Measurements from ENCODE around the gene SREBF2. TPM values are rescaled to one million over a fixed set of nuclear protein-coding genes. Genes with fewer than 3 reads are reported as not detected.

The SREBF2 gene
- total and polyA plus RNA-seq, 9 of the 15 experiments (the other 6 are each of a cell fraction or from before 2014, with no cell fraction given) = 1.1 to 84.2 (median 26.9) TPM

GRCh38 chr22:41892721-41893120 lies 59.8 kb downstream of the SREBF2 start:
- TF ChIP-seq ZNF354B (CRISPR knock-in tag; IDR thresholded peaks at IDR 0.05) (no peak), SREBF1 (IDR thresholded peaks at IDR 0.05; ENCODE audit: borderline replicate concordance, low read depth, low read length) (no peak), DDX20 (tag; IDR thresholded peaks at IDR 0.05; ENCODE audit: low read depth) (no peak), ZNF507 (tag; conservative IDR thresholded peaks at IDR 0.05) (no peak), ZNF445 (CRISPR knock-in tag; IDR thresholded peaks at IDR 0.05; ENCODE audit: low read depth) (no peak), ZNF518B (CRISPR knock-in tag; IDR thresholded peaks at IDR 0.05) (no peak)
- Histone ChIP-seq H3K4me3 (no peak overlapping the region), H3K27ac (ENCODE audit: extremely low read depth, low read depth, low read length) (no peak overlapping the region), H2AFZ (ENCODE audit: low read depth, low read length) (no peak overlapping the region), H3K4me1 (replicated peaks in 1 of 2; ENCODE audit: control insufficient read depth in 2 of 2, insufficient read depth in 2 of 2, low read length in 2 of 2) (no peaks in the 10 kb centered on the region; a peak in 1 of 5 replicates), H3K9ac (ENCODE audit: insufficient read depth in 1 of 2, low read depth in 2 of 2, low read length in 2 of 2) (no peak overlapping the region), H3K9me3 (replicated peaks; ENCODE audit: control insufficient read depth, insufficient read depth, low read depth, low read length) (no peaks in the 10 kb centered on the region), H3K9me1 (ENCODE audit: control insufficient read depth, insufficient read depth, low read length) (no peaks in the 10 kb centered on the region), H3K4me2 (ENCODE audit: insufficient read depth, low read length) (no peak overlapping the region), H3K36me3 (ENCODE audit: control insufficient read depth, insufficient read depth, low read length) (peaks cover 81% of the 10 kb centered on the region; the same call in 2 of the 3 replicates), H3K79me2 (ENCODE audit: control insufficient read depth, insufficient read depth, low read length) (no peaks in the 10 kb centered on the region; the same call in 2 of the 3 replicates), H4K20me1 (replicated peaks; ENCODE audit: control insufficient read depth, insufficient read depth, low read length) (no peaks in the 10 kb centered on the region), H3K27me3 (ENCODE audit: control insufficient read depth in 2 of 2, insufficient read depth in 2 of 2, low read length in 2 of 2) (no peaks in the 10 kb centered on the region)
- no CpG with 5 or more reads among the region's 4 CpGs for WGBS (ENCODE audit: insufficient coverage, low coverage, missing lambda C conversion rate)
- no TSS peak for BruUV-seq (replicated peaks)
- FAIRE-seq = no peak
- ChIA-PET CTCF (ENCODE audit: low intra/inter-chr PET ratio) (no interaction called here), POLR2A (no interaction called here)
- in situ Hi-C loops (cut with MboI) = no loop called here
- DNase-seq (ENCODE audit: extremely low read depth in 1 of 4, low spot score in 3 of 4) = no peak
- intact Hi-C loops (cut with micrococcal nuclease) = no loop called here
- ATAC-seq = no peak
